SJCRH30 (cell line): ENCODE results near the gene FNIP1. TPM values are rescaled to one million over a fixed set of nuclear protein-coding genes. Genes with fewer than 3 reads are reported as not detected.
"Not testable (repeated sequence)": the region's sequence is repeated elsewhere in the genome, so short reads cannot be mapped to it uniquely, and the experiment has no call there.

ENCODE experiments used
- DNase-seq, 2 experiments: peaks; one replicate each; pipeline ENCODE4 v3.0.0-alpha.2; 2015 to 2020
- H3K27ac ChIP-seq: fragments of 250-450 bp; sonication (Bioruptor Pico); 2 replicates; pipeline ENCODE4 v1.5.1; 2020; ENCODE audit warnings: mild to moderate bottlenecking, moderate library complexity
- H3K27me3 ChIP-seq: fragments of 250-450 bp; sonication (Bioruptor Pico); 2 replicates; pipeline ENCODE4 v1.5.1; 2020; ENCODE audit warnings: mild to moderate bottlenecking, moderate library complexity
- H3K36me3 ChIP-seq: fragments of 250-450 bp; sonication (Bioruptor Pico); 2 replicates; pipeline ENCODE4 v1.5.1; 2020; ENCODE audit warnings: mild to moderate bottlenecking, moderate library complexity
- H3K4me1 ChIP-seq: fragments of 250-450 bp; sonication (Bioruptor Pico); 2 replicates; pipeline ENCODE4 v1.5.1; 2020; ENCODE audit warnings: mild to moderate bottlenecking, moderate library complexity
- H3K4me3 ChIP-seq: fragments of 250-450 bp; sonication (Bioruptor Pico); 2 replicates; pipeline ENCODE4 v1.5.1; 2020; ENCODE audit warnings: mild to moderate bottlenecking, moderate library complexity
- H3K9me3 ChIP-seq: fragments of 250-450 bp; sonication (Bioruptor Pico); replicated peaks from 2 replicates; pipeline ENCODE4 v1.5.1; 2020; ENCODE audit warnings: mild to moderate bottlenecking, moderate library complexity
- total RNA-seq: library from RNA; depleted of rRNA; stranded (reverse); fragments of >200 nt; shearing (Covaris generic); gene quantifications from 2 replicates; pipeline ENCODE4 v1.2.3, GENCODE V29; 2014

The FNIP1 gene
- total RNA-seq, 1 experiment from 2014 or later: 28.6 TPM

- Histone ChIP-seq H3K27ac (no peak overlapping the region), H3K27me3 (no peaks in the 10 kb centered on the region)
- no peak for DNase-seq
Measured at GRCh38 chr5:131747180-131748105, 49.4 kb downstream of the FNIP1 start.

DNA sequence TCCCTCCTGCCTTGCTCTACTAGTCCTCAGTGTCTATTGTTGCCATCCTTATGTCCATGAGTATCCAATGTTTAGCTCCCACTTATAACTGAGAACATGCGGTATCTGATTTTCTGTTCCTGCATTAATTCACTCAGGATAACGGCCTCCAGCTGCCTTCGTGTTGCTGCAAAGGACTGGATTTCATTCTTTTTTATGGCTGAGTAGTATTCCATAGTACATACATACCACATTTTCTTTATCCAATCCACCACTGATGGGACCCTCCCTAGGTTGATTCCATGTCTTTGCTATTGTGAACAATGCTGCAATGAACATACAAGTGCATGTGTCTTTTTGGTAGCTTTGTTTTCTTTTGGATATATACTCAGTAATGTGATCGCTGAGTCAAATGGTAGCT lies 50.4 kb downstream of the FNIP1 start:
- Histone ChIP-seq H3K4me1 (no peaks in the 10 kb centered on the region), H3K27ac (no peak overlapping the region), H3K36me3 (peaks cover 13% of the 10 kb centered on the region), H3K4me3 (no peak overlapping the region), H3K27me3 (no peaks in the 10 kb centered on the region), H3K9me3 (no peaks in the 10 kb centered on the region)
- no peak for DNase-seq

More at GRCh38 chr5:131747180-131748105, 49.4 kb downstream of the FNIP1 start:
- no peak overlapping the region for H3K4me3 ChIP-seq
- H3K36me3 ChIP-seq: peaks cover 13% of the 10 kb centered on the region
- no peaks in the 10 kb centered on the region for H3K9me3 ChIP-seq
- no peaks in the 10 kb centered on the region for H3K4me1 ChIP-seq

GRCh38 chr5:131745703-131746102 lies 51.1 kb downstream of the FNIP1 start:
- Histone ChIP-seq H3K4me3 (no peak overlapping the region), H3K27me3 (no peaks in the 10 kb centered on the region), H3K27ac (no peak overlapping the region), H3K36me3 (peaks cover 13% of the 10 kb centered on the region), H3K4me1 (no peaks in the 10 kb centered on the region), H3K9me3 (no peaks in the 10 kb centered on the region)
- no peak for DNase-seq

DNA sequence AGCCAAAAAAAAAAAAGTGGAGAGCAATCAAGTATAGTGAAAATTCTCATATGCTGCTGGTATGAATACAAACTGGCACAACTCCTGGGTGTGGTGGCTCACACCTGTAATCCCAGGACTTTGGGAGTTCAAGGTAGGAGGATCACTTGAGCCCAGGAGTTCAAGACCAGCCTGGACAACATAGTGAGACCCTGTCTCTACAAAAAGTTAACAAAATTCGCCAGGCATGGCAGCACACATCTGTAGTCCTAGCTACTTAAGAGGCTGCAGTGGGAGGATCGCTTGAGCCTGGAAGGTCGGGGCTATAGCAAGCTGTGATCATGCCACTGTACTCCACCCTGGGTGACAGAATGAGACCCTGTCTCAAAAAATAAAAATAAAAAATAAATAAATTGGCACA lies 51.7 kb downstream of the FNIP1 start:
- H3K27ac ChIP-seq: no peak overlapping the region
- DNase-seq: no peak
- H3K9me3 ChIP-seq: no peaks in the 10 kb centered on the region
- peaks cover 13% of the 10 kb centered on the region for H3K36me3 ChIP-seq
- H3K27me3 ChIP-seq: no peaks in the 10 kb centered on the region
- H3K4me3 ChIP-seq: no peak overlapping the region
- no peaks in the 10 kb centered on the region for H3K4me1 ChIP-seq

- H3K27me3 ChIP-seq: no peaks in the 10 kb centered on the region
- no peak overlapping the region for H3K4me3 ChIP-seq
- no peaks in the 10 kb centered on the region for H3K9me3 ChIP-seq
- H3K4me1 ChIP-seq: no peaks in the 10 kb centered on the region
- no peak overlapping the region for H3K27ac ChIP-seq
- H3K36me3 ChIP-seq: peaks cover 19% of the 10 kb centered on the region
- no peak for DNase-seq
Measured at GRCh38 chr5:131740477-131740876, 56.3 kb downstream of the FNIP1 start.

GRCh38 chr5:131735393-131735792 lies 61.4 kb downstream of the FNIP1 start:
- Histone ChIP-seq H3K27me3 (no peaks in the 10 kb centered on the region), H3K4me3 (no peak overlapping the region), H3K4me1 (no peaks in the 10 kb centered on the region), H3K36me3 (peaks cover 10% of the 10 kb centered on the region), H3K9me3 (no peaks in the 10 kb centered on the region), H3K27ac (no peak overlapping the region)
- no peak for DNase-seq

DNA sequence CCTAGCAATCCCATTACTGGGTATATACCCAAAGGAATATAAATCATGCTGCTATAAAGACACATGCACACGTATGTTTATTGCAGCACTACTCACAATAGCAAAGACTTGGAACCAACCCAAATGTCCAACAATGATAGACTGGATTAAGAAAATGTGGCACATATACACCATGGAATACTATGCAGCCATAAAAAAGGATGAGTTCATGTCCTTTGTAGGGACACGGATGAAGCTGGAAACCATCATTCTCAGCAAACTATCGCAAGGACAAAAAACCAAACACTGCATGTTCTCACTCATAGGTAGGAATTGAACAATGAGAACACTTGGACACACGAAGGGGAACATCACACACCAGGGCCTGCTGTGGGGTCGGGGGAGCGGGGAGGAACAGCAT lies 61.9 kb downstream of the FNIP1 start:
- not testable (repeated sequence) for H3K4me1 ChIP-seq, H3K27ac ChIP-seq, H3K27me3 ChIP-seq, H3K4me3 ChIP-seq, H3K9me3 ChIP-seq, DNase-seq
- peaks cover 14% of the 10 kb centered on the region for H3K36me3 ChIP-seq

- DNase-seq, H3K27ac ChIP-seq, H3K27me3 ChIP-seq, H3K4me1 ChIP-seq, H3K4me3 ChIP-seq: not testable (repeated sequence)
- H3K36me3 ChIP-seq: peaks cover 27% of the 10 kb centered on the region
- H3K9me3 ChIP-seq: peaks cover 13% of the 10 kb centered on the region; the same call in 1 of the 2 replicates
Measured at GRCh38 chr5:131729292-131729691, 67.5 kb downstream of the FNIP1 start.

DNA sequence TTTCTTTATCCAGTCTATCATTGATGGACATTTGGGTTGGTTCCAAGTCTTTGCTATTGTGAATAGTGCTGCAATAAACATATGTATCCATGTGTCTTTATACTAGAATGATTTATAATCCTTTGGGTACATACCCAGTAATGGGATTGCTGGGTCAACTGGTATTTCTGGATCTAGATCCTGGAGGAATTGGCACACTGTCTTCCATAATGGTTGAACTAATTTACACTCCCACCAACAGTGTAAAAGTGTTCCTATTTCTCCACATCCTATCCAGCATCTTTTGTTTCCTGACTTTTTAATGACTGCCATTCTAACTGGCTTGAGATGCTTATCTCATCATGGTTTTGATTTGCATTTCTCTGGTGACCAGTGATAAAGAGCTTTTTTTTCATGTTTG lies 72.7 kb downstream of the FNIP1 start:
- peaks cover 12% of the 10 kb centered on the region for H3K36me3 ChIP-seq
- DNase-seq, H3K27me3 ChIP-seq: not testable (repeated sequence)

GRCh38 chr5:131720714-131721113 lies 76.1 kb downstream of the FNIP1 start:
- Histone ChIP-seq H3K9me3 (no peaks in the 10 kb centered on the region), H3K27ac (no peak overlapping the region), H3K4me3 (no peak overlapping the region), H3K36me3 (peaks cover 13% of the 10 kb centered on the region; the same call in 1 of the 2 replicates), H3K27me3 (no peaks in the 10 kb centered on the region), H3K4me1 (no peaks in the 10 kb centered on the region)
- no peak for DNase-seq

More for the DNA sequence above, 72.7 kb downstream of the FNIP1 start:
- not testable (repeated sequence) for H3K27ac ChIP-seq, H3K4me1 ChIP-seq, H3K4me3 ChIP-seq
- H3K9me3 ChIP-seq: peaks cover 13% of the 10 kb centered on the region; the same call in 1 of the 2 replicates

DNA sequence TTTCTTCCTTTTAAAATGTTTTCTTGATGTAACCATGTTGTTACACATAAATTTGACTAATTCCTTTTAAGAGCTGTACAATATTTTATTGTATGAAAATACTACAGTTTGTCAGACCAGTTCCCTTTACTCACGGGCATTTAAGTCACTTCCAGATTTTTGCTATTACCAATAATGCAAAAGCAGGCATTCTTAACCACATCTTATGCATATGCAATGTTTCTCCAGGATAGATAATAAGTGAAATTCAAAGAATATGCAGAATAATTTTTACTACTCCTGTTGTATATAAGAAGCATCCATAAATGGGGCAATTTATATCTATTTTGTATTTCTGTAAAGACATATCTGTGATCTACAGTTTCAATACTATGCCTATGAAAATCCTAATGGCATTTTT lies 77.3 kb downstream of the FNIP1 start:
- H3K36me3 ChIP-seq: peaks cover 17% of the 10 kb centered on the region
- no peaks in the 10 kb centered on the region for H3K4me1 ChIP-seq
- no peaks in the 10 kb centered on the region for H3K9me3 ChIP-seq
- H3K27me3 ChIP-seq: no peaks in the 10 kb centered on the region
- no peak for DNase-seq
- no peak overlapping the region for H3K4me3 ChIP-seq
- H3K27ac ChIP-seq: no peak overlapping the region

- Histone ChIP-seq H3K27ac (no peak overlapping the region), H3K27me3 (no peaks in the 10 kb centered on the region), H3K36me3 (peaks cover 17% of the 10 kb centered on the region), H3K4me1 (no peaks in the 10 kb centered on the region), H3K9me3 (no peaks in the 10 kb centered on the region), H3K4me3 (no peak overlapping the region)
- DNase-seq: no peak
Measured at GRCh38 chr5:131718487-131719014, 78.3 kb downstream of the FNIP1 start.

- not testable (repeated sequence) for H3K9me3 ChIP-seq, H3K27me3 ChIP-seq, H3K4me3 ChIP-seq, H3K4me1 ChIP-seq, DNase-seq, H3K27ac ChIP-seq
- peaks cover 19% of the 10 kb centered on the region for H3K36me3 ChIP-seq
Measured at GRCh38 chr5:131717164-131717563, 79.7 kb downstream of the FNIP1 start.

GRCh38 chr5:131716650-131717049 lies 80.2 kb downstream of the FNIP1 start:
- no peak for DNase-seq
- Histone ChIP-seq H3K4me1 (no peaks in the 10 kb centered on the region), H3K4me3 (no peak overlapping the region), H3K27me3 (no peaks in the 10 kb centered on the region), H3K27ac (no peak overlapping the region), H3K36me3 (peaks cover 19% of the 10 kb centered on the region), H3K9me3 (no peaks in the 10 kb centered on the region)

- Histone ChIP-seq H3K9me3 (no peaks in the 10 kb centered on the region), H3K4me1 (no peaks in the 10 kb centered on the region), H3K4me3 (no peak overlapping the region), H3K27ac (no peak overlapping the region), H3K27me3 (no peaks in the 10 kb centered on the region), H3K36me3 (peaks cover 21% of the 10 kb centered on the region)
- DNase-seq: no peak
Measured at GRCh38 chr5:131710391-131710790, 86.4 kb downstream of the FNIP1 start.
